Measurements from ENCODE around the gene KRTAP10-7.
"Not testable (repeated sequence)": the region's sequence is repeated elsewhere in the genome, so short reads cannot be mapped to it uniquely, and the experiment has no call there.

The KRTAP10-7 gene, protein sequence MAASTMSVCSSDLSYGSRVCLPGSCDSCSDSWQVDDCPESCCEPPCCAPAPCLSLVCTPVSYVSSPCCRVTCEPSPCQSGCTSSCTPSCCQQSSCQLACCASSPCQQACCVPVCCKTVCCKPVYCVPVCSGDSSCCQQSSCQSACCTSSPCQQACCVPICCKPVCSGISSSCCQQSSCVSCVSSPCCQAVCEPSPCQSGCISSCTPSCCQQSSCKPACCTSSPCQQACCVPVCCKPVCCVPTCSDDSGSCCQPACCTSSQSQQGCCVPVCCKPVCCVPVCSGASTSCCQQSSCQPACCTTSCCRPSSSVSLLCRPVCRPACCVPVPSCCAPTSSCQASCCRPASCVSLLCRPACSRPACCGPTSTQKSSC

GRCh38 chr21:44600118-44600978, at the start of gene KRTAP10-7:
Gene KRTAP10-7, plus strand, starts transcription at chr21:44600597. Its CDS starts 25 bp downstream, at chr21:44600622.
- H3K4me3 ChIP-seq; H3K36me3 ChIP-seq (replicated peaks); H3K27me3 ChIP-seq (ENCODE audit: low read depth); H3K4me1 ChIP-seq; H3K9me3 ChIP-seq; in situ Hi-C loops (cut with MboI; ENCODE audit: low sequenced_read_pairs); DNase-seq (ENCODE audit: low spot score in 2 of 2): not testable (repeated sequence)

DNA sequence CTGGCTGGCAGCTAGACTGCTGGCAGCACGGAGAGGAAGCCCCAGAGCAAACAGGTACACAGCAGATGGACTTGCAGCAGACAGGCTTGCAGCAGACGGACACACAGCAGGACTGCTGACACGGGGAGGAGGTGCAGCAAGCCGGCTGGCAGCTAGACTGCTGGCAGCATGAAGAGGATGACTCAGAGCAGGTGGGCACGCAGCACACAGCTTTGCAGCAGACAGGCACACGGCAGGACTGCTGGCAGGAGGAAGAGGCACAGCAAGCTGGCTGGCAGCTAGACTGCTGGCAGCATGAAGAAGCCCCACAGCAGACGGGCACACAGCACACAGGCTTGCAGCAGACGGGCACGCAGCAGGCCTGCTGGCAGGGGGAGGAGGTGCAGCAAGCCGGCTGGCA, 49.6 kb upstream of the KRTAP10-7 start:
- in situ Hi-C loops (cut with MboI; ENCODE audit: low sequenced_read_pairs), result no loop called here
- H3K4me1 ChIP-seq, result no peaks in the 10 kb centered on the region

GRCh38 chr21:44551340-44551961, 48.9 kb upstream of the KRTAP10-7 start, which contains the start of gene KRTAP10-2:
Gene KRTAP10-2, minus strand, starts transcription at chr21:44551505. Its CDS starts 47 bp downstream, at chr21:44551458.
- H3K4me1 ChIP-seq, result no peaks in the 10 kb centered on the region
- H3K9me3 ChIP-seq, result no peaks in the 10 kb centered on the region
- no peaks in the 10 kb centered on the region for H3K36me3 ChIP-seq (replicated peaks)
- DNase-seq (ENCODE audit: low spot score in 2 of 2), result peak in 1 of 2 experiments; percentile 4
- in situ Hi-C loops (cut with MboI; ENCODE audit: low sequenced_read_pairs), result no loop called here
- H3K4me3 ChIP-seq, result no peak within 1 kb of the TSS
- peaks cover 18% of the 10 kb centered on the region for H3K27me3 ChIP-seq (ENCODE audit: low read depth)

More for the DNA sequence above, 49.6 kb upstream of the KRTAP10-7 start:
- H3K36me3 ChIP-seq (replicated peaks), result no peaks in the 10 kb centered on the region
- peaks cover 17% of the 10 kb centered on the region for H3K27me3 ChIP-seq (ENCODE audit: low read depth)
- DNase-seq (ENCODE audit: low spot score in 2 of 2), result peak in 1 of 2 experiments; percentile 1
- H3K9me3 ChIP-seq, result no peaks in the 10 kb centered on the region
- H3K4me3 ChIP-seq, result no peak overlapping the region

GRCh38 chr21:44552136-44552535, 48.3 kb upstream of the KRTAP10-7 start:
- H3K9me3 ChIP-seq, result no peaks in the 10 kb centered on the region
- H3K36me3 ChIP-seq (replicated peaks), result no peaks in the 10 kb centered on the region
- no peak overlapping the region for H3K4me3 ChIP-seq
- DNase-seq (ENCODE audit: low spot score in 2 of 2), result no peak
- H3K27me3 ChIP-seq (ENCODE audit: low read depth), result peaks cover 24% of the 10 kb centered on the region
- H3K4me1 ChIP-seq, result no peaks in the 10 kb centered on the region
- in situ Hi-C loops (cut with MboI; ENCODE audit: low sequenced_read_pairs), result no loop called here

- in situ Hi-C loops (cut with MboI; ENCODE audit: low sequenced_read_pairs), result no loop called here
- peaks cover 25% of the 10 kb centered on the region for H3K27me3 ChIP-seq (ENCODE audit: low read depth)
These were observed 47.7 kb upstream of the KRTAP10-7 start for GRCh38 chr21:44552681-44553080.

GRCh38 chr21:44555200-44555875, 45.1 kb upstream of the KRTAP10-7 start:
- in situ Hi-C loops (cut with MboI; ENCODE audit: low sequenced_read_pairs), result no loop called here

More at GRCh38 chr21:44552681-44553080, 47.7 kb upstream of the KRTAP10-7 start:
- H3K36me3 ChIP-seq (replicated peaks), result no peaks in the 10 kb centered on the region
- no peaks in the 10 kb centered on the region for H3K4me1 ChIP-seq
- no peak for DNase-seq (ENCODE audit: low spot score in 2 of 2)
- no peaks in the 10 kb centered on the region for H3K9me3 ChIP-seq
- H3K4me3 ChIP-seq, result no peak overlapping the region

DNA sequence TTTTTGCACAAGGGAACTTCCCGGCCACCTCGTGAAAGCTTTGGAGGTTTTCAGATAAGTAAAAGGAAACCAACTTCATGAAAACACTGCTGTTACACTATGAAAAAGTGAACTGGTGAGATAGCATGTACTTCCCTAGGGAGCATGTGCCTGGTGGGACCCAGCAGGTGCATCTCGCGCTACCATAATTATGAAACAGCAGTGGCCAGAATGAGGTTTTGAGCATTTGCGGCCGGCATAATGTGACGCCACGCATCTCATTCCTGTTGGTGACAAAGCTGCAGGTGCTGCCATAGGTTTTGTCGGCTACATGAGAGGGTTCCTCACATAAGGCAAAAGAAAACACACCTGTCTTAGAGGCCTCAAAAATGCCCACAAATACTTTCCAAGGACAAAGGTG, 43.5 kb upstream of the KRTAP10-7 start:
- peaks cover 25% of the 10 kb centered on the region for H3K27me3 ChIP-seq (ENCODE audit: low read depth)
- H3K9me3 ChIP-seq, result no peaks in the 10 kb centered on the region
- DNase-seq (ENCODE audit: low spot score in 2 of 2), result no peak
- in situ Hi-C loops (cut with MboI; ENCODE audit: low sequenced_read_pairs), result no loop called here
- no peaks in the 10 kb centered on the region for H3K36me3 ChIP-seq (replicated peaks)
- H3K4me3 ChIP-seq, result no peak overlapping the region
- no peaks in the 10 kb centered on the region for H3K4me1 ChIP-seq

More at GRCh38 chr21:44555200-44555875, 45.1 kb upstream of the KRTAP10-7 start:
- Histone ChIP-seq H3K27me3 (ENCODE audit: low read depth) (peaks cover 25% of the 10 kb centered on the region), H3K9me3 (no peaks in the 10 kb centered on the region), H3K4me3 (no peak overlapping the region), H3K4me1 (no peaks in the 10 kb centered on the region), H3K36me3 (replicated peaks) (no peaks in the 10 kb centered on the region)
- no peak for DNase-seq (ENCODE audit: low spot score in 2 of 2)

DNA sequence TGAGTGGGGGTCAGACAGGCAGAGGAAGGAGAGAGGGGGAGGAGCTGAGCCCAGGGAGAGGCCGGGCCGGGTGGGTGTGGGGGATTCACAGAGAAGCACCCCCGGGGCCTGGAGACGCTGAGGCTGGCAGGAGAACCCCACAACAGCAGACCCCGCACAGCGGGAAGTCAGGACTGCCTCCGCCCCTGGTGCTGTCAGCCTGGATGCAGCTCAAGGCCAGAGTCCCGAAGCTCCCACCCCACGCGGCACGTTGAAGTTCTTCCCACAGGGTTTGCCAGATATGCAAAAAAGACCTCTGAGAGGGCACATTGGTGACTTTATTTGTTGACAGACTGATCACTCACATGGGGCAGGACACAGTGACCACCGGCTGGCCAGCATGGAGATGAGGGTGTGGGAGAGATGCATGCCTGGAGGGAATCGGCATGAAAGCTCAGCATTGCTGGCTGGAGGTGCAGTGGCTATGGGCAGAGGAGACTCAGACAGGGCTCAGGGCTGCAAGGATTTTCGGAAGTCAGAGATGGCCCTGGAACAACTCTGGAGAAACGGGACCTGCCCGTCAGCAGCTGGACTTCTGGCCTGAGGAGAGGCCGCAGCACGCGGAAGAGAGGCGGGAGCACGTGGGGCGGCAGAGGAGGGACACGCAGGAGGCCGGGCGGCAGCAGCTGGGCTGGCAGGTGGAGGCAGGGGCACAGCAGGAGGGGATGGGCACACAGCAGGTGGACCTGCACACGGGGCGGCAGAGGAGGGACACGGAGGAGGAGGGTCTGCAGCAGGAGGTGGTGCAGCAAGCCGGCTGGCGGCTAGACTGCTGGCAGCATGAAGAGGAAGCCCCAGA, 42.7 kb upstream of the KRTAP10-7 start:
- H3K27me3 ChIP-seq (ENCODE audit: low read depth), result peaks cover 25% of the 10 kb centered on the region
- H3K36me3 ChIP-seq (replicated peaks), result no peaks in the 10 kb centered on the region
- H3K4me1 ChIP-seq, result no peaks in the 10 kb centered on the region
- no peak overlapping the region for H3K4me3 ChIP-seq
- DNase-seq (ENCODE audit: low spot score in 2 of 2), result no peak
- in situ Hi-C loops (cut with MboI; ENCODE audit: low sequenced_read_pairs), result no loop called here
- no peaks in the 10 kb centered on the region for H3K9me3 ChIP-seq

- H3K4me3 ChIP-seq; H3K9me3 ChIP-seq; H3K36me3 ChIP-seq (replicated peaks); DNase-seq (ENCODE audit: low spot score in 2 of 2); H3K4me1 ChIP-seq; in situ Hi-C loops (cut with MboI; ENCODE audit: low sequenced_read_pairs): not testable (repeated sequence)
- peaks cover 22% of the 10 kb centered on the region for H3K27me3 ChIP-seq (ENCODE audit: low read depth)
These were observed 42.1 kb upstream of the KRTAP10-7 start for GRCh38 chr21:44558329-44558675.

DNA sequence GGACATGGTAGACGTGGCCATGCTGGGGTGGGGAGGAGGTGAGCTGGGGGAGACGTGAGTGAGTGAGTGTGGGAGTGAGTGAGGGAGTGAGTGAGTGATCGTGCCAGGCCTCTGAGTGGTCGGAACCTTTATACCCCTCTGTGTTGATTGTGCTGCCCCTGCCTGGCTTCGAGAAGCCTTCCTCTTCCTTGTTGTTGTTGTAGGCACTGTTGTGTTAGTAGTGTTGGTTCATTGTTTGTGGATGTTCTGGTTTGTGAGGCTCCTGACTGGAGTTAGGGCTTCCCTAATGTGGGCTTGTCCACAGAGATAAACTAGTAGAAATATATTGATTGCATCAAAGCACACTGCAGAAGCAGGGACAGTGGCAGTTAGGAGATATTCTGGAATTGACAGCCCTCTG, 41.7 kb upstream of the KRTAP10-7 start, which contains the start of gene KRTAP10-3:
Gene KRTAP10-3, minus strand, starts transcription at position 101 of the 400 bp plus-strand sequence. Its CDS starts 80 bp downstream, at position 21.
- in situ Hi-C loops (cut with MboI; ENCODE audit: low sequenced_read_pairs), result no loop called here
- H3K36me3 ChIP-seq (replicated peaks), result no peaks in the 10 kb centered on the region
- no peak for DNase-seq (ENCODE audit: low spot score in 2 of 2)
- no peaks in the 10 kb centered on the region for H3K9me3 ChIP-seq
- H3K4me1 ChIP-seq, result no peaks in the 10 kb centered on the region
- H3K4me3 ChIP-seq, result no peak within 1 kb of the TSS
- H3K27me3 ChIP-seq (ENCODE audit: low read depth), result peaks cover 19% of the 10 kb centered on the region

GRCh38 chr21:44564099-44564498, 36.3 kb upstream of the KRTAP10-7 start:
- Histone ChIP-seq H3K4me1 (no peaks in the 10 kb centered on the region), H3K27me3 (ENCODE audit: low read depth) (no peaks in the 10 kb centered on the region; the same call in 1 of the 2 replicates), H3K9me3 (no peaks in the 10 kb centered on the region), H3K4me3 (no peak overlapping the region), H3K36me3 (replicated peaks) (no peaks in the 10 kb centered on the region)
- no peak for DNase-seq (ENCODE audit: low spot score in 2 of 2)
- in situ Hi-C loops (cut with MboI; ENCODE audit: low sequenced_read_pairs), result no loop called here

DNA sequence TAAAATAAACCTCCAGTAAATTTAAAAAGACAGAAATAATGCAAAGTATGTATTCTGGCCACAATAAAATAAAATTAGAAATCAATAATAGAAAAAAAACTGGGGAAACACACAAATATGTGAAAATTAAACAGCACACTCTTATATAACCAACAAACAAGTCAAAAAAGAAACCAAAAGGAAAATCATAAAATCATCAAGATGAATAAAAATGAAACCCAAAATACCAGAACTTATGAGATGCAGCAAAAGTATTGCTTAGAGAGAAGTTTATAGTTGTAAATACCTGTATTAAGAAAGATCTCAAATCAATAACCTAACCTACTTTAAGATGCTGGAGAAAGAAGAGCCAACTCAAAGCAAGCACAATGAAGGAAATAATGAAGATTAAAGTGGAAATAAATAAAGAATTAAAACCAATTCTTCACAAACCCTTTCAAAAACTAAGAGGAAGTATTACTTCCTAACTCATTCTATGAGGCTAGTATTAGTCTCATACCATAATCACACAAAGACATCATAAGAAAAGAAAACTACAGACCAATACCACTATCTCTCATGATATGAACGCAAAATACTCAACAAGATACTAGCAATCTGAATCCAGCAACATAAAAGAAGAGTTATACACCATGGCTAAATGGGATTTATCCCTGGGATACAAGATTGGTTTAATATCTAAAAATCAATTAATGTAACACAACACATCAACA, 35.4 kb upstream of the KRTAP10-7 start:
- Histone ChIP-seq H3K9me3 (no peaks in the 10 kb centered on the region), H3K36me3 (replicated peaks) (no peaks in the 10 kb centered on the region), H3K27me3 (ENCODE audit: low read depth) (no peaks in the 10 kb centered on the region; the same call in 1 of the 2 replicates), H3K4me3 (no peak overlapping the region), H3K4me1 (no peaks in the 10 kb centered on the region)
- no peak for DNase-seq (ENCODE audit: low spot score in 2 of 2)
- in situ Hi-C loops (cut with MboI; ENCODE audit: low sequenced_read_pairs), result no loop called here

Measured in HAP-1 (cell line).